ENCODE data around the gene CTIF.
"Not testable (repeated sequence)": the region's sequence is repeated elsewhere in the genome, so short reads cannot be mapped to it uniquely, and the experiment has no call there.

Gene CTIF

GRCh38 chr18:48538531-48539405 lies at the start of gene CTIF:
Gene CTIF (plus strand): TSS chr18:48539031. CDS start chr18:48619566, 80,535 bp downstream.
- DNase-seq: peak; percentile 61

GRCh38 chr18:48490641-48491293 lies 48.1 kb upstream of the CTIF start:
- no peak for DNase-seq

GRCh38 chr18:48492880-48493279 lies 46.0 kb upstream of the CTIF start:
- DNase-seq: no peak

GRCh38 chr18:48493434-48494230 lies 45.2 kb upstream of the CTIF start:
- no peak for DNase-seq

GRCh38 chr18:48497863-48498262 lies 41.0 kb upstream of the CTIF start:
- no peak for DNase-seq

- DNase-seq: no peak
Measured at GRCh38 chr18:48500517-48500916, 38.3 kb upstream of the CTIF start.

- DNase-seq: no peak
Measured at GRCh38 chr18:48502906-48503305, 35.9 kb upstream of the CTIF start.

GRCh38 chr18:48504819-48505218 lies 34.0 kb upstream of the CTIF start:
- no peak for DNase-seq

GRCh38 chr18:48506983-48507568 lies 31.8 kb upstream of the CTIF start:
- DNase-seq: not testable (repeated sequence)

- DNase-seq: not testable (repeated sequence)
Measured at GRCh38 chr18:48512498-48512897, 26.3 kb upstream of the CTIF start.

- DNase-seq: no peak
Measured at GRCh38 chr18:48514786-48515185, 24.0 kb upstream of the CTIF start.

GRCh38 chr18:48517048-48517447 lies 21.8 kb upstream of the CTIF start:
- DNase-seq: no peak

- no peak for DNase-seq
Measured at GRCh38 chr18:48519431-48520100, 19.3 kb upstream of the CTIF start.

GRCh38 chr18:48521723-48522122 lies 17.1 kb upstream of the CTIF start:
- no peak for DNase-seq

GRCh38 chr18:48525671-48526070 lies 13.2 kb upstream of the CTIF start:
- DNase-seq: no peak

- no peak for DNase-seq
Measured at GRCh38 chr18:48527461-48527860, 11.4 kb upstream of the CTIF start.

GRCh38 chr18:48528861-48529260 lies 10.0 kb upstream of the CTIF start:
- no peak for DNase-seq

- no peak for DNase-seq
Measured at GRCh38 chr18:48529796-48530195, 9.0 kb upstream of the CTIF start.

GRCh38 chr18:48530399-48531081 lies 8.3 kb upstream of the CTIF start:
- DNase-seq: no peak

- DNase-seq: no peak
Measured at GRCh38 chr18:48531082-48531403, 7.8 kb upstream of the CTIF start.

GRCh38 chr18:48531908-48532307 lies 6.9 kb upstream of the CTIF start:
- DNase-seq: no peak
